ENCODE results near the gene MAP6. TPM values are rescaled to one million over a fixed set of nuclear protein-coding genes. Genes with fewer than 3 reads are reported as not detected.
A peak's percentile ranks its signal among the peaks of the same experiment; 100 is the strongest.

The MAP6 gene
- total and polyA plus RNA-seq, 2 experiments from 2014 or later: 0.31 to 1.2 TPM

- peaks cover 28% of the 10 kb centered on the region for H3K4me1 Mint-ChIP-seq
- H3K27me3 Mint-ChIP-seq (ENCODE audit: insufficient read depth, low read depth, poor library complexity): peaks cover 11% of the 10 kb centered on the region
- Histone ChIP-seq H3K27ac (ENCODE audit: low read depth) (no peak overlapping the region), H3K9me2 (ENCODE audit: insufficient read depth) (no peaks in the 10 kb centered on the region), H4K20me1 (replicated peaks; ENCODE audit: insufficient read depth) (no peaks in the 10 kb centered on the region), H3K27me3 (ENCODE audit: insufficient read depth) (no peaks in the 10 kb centered on the region), H3K4me3 (no peak overlapping the region), H3K79me2 (replicated peaks; ENCODE audit: insufficient read depth) (no peaks in the 10 kb centered on the region), H3K4me2 (no peak overlapping the region), H3K36me3 (ENCODE audit: insufficient read depth) (no peaks in the 10 kb centered on the region), H2AFZ (no peak overlapping the region), H3K4me1 (ENCODE audit: insufficient read depth) (no peaks in the 10 kb centered on the region), H3F3A (replicated peaks; ENCODE audit: low read depth) (no peaks in the 10 kb centered on the region)
- no peaks in the 10 kb centered on the region for H3K9me3 Mint-ChIP-seq
- no peak overlapping the region for H3K4me3 Mint-ChIP-seq
- TF ChIP-seq ZNF114 (CRISPR knock-in tag; IDR thresholded peaks at IDR 0.05): no peak
- TF ChIP-seq NANOG (IDR thresholded peaks at IDR 0.05; ENCODE audit: borderline replicate concordance): no peak
- TF ChIP-seq ETS1 (IDR thresholded peaks at IDR 0.05): peak; percentile 33; the same call in 1 of the 2 replicates
- TF ChIP-seq CTCF (conservative IDR thresholded peaks at IDR 0.05; ENCODE audit: low read depth in 2 of 2): peak; percentile 79 to 95
- TF ChIP-seq EZH2phosphoT487 (IDR thresholded peaks at IDR 0.05; ENCODE audit: unreplicated experiment): no peak
- no peaks in the 10 kb centered on the region for H3K36me3 Mint-ChIP-seq (ENCODE audit: low read depth)
- ATAC-seq (peak; percentile 94), DNase-seq (ENCODE audit: low spot score) (peak; percentile 88)
- no peak overlapping the region for H3K27ac Mint-ChIP-seq
These were observed 71.2 kb downstream of the MAP6 start for GRCh38 chr11:75597636-75598035.

- Histone ChIP-seq H3K4me2 (no peak overlapping the region), H3K27ac (ENCODE audit: low read depth) (no peak overlapping the region), H3K79me2 (replicated peaks; ENCODE audit: insufficient read depth) (no peaks in the 10 kb centered on the region), H3F3A (replicated peaks; ENCODE audit: low read depth) (no peaks in the 10 kb centered on the region), H3K9me2 (ENCODE audit: insufficient read depth) (no peaks in the 10 kb centered on the region), H3K36me3 (ENCODE audit: insufficient read depth) (no peaks in the 10 kb centered on the region), H4K20me1 (replicated peaks; ENCODE audit: insufficient read depth) (no peaks in the 10 kb centered on the region), H3K4me3 (no peak overlapping the region), H3K27me3 (ENCODE audit: insufficient read depth) (no peaks in the 10 kb centered on the region), H2AFZ (no peak overlapping the region; the same call in 1 of the 2 replicates), H3K4me1 (ENCODE audit: insufficient read depth) (no peaks in the 10 kb centered on the region; the same call in 1 of the 2 replicates)
- Mint-ChIP-seq H3K27ac (no peak overlapping the region), H3K9me3 (no peaks in the 10 kb centered on the region), H3K27me3 (ENCODE audit: insufficient read depth, low read depth, poor library complexity) (peaks cover 11% of the 10 kb centered on the region), H3K4me1 (peaks cover 26% of the 10 kb centered on the region), H3K36me3 (ENCODE audit: low read depth) (no peaks in the 10 kb centered on the region), H3K4me3 (no peak overlapping the region)
- ATAC-seq (no peak), DNase-seq (ENCODE audit: low spot score) (no peak)
- TF ChIP-seq JUNB (IDR thresholded peaks at IDR 0.05; ENCODE audit: unreplicated experiment) (no peak), CREB1 (CRISPR knock-in tag; IDR thresholded peaks at IDR 0.05; ENCODE audit: low read depth) (no peak), EZH2phosphoT487 (IDR thresholded peaks at IDR 0.05; ENCODE audit: unreplicated experiment) (no peak), CTCF (conservative IDR thresholded peaks at IDR 0.05; ENCODE audit: low read depth in 2 of 2) (no peak), EZH2 (IDR thresholded peaks at IDR 0.05; ENCODE audit: low read depth, unreplicated experiment) (no peak), NANOG (IDR thresholded peaks at IDR 0.05; ENCODE audit: borderline replicate concordance) (no peak), ZNF114 (CRISPR knock-in tag; IDR thresholded peaks at IDR 0.05) (no peak), POLR2AphosphoS5 (IDR thresholded peaks at IDR 0.05; ENCODE audit: low read depth) (no peak), ETS1 (IDR thresholded peaks at IDR 0.05) (no peak), STAT1 (IDR thresholded peaks at IDR 0.05; ENCODE audit: unreplicated experiment) (no peak), ZNF331 (CRISPR knock-in tag; IDR thresholded peaks at IDR 0.05; ENCODE audit: low read depth) (no peak)
- TF ChIP-seq, protein P1, sequence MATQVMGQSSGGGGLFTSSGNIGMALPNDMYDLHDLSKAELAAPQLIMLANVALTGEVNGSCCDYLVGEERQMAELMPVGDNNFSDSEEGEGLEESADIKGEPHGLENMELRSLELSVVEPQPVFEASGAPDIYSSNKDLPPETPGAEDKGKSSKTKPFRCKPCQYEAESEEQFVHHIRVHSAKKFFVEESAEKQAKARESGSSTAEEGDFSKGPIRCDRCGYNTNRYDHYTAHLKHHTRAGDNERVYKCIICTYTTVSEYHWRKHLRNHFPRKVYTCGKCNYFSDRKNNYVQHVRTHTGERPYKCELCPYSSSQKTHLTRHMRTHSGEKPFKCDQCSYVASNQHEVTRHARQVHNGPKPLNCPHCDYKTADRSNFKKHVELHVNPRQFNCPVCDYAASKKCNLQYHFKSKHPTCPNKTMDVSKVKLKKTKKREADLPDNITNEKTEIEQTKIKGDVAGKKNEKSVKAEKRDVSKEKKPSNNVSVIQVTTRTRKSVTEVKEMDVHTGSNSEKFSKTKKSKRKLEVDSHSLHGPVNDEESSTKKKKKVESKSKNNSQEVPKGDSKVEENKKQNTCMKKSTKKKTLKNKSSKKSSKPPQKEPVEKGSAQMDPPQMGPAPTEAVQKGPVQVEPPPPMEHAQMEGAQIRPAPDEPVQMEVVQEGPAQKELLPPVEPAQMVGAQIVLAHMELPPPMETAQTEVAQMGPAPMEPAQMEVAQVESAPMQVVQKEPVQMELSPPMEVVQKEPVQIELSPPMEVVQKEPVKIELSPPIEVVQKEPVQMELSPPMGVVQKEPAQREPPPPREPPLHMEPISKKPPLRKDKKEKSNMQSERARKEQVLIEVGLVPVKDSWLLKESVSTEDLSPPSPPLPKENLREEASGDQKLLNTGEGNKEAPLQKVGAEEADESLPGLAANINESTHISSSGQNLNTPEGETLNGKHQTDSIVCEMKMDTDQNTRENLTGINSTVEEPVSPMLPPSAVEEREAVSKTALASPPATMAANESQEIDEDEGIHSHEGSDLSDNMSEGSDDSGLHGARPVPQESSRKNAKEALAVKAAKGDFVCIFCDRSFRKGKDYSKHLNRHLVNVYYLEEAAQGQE (IDR thresholded peaks at IDR 0.05; ENCODE audit: unreplicated experiment): no peak
These were observed 71.9 kb downstream of the MAP6 start for GRCh38 chr11:75596914-75597313.
